Left renal pelvis (tissue), 4 donors: Measurements from ENCODE around the gene STEAP3. TPM values are rescaled to one million over a fixed set of nuclear protein-coding genes. Genes with fewer than 3 reads are reported as not detected.

Experiments used
- DNase-seq, 4 donors: peaks; one replicate each; pipeline ENCODE4 v3.0.0-alpha.2; 2013; ENCODE audit warnings: low read depth in 4 of 4, low spot score in 3 of 4
- polyA plus RNA-seq, 4 donors: library from polyadenylated mRNA; unstranded; fragments of 120-200 nt; gene quantifications; one replicate each; pipeline ENCODE4 v1.2.1, GENCODE V29; 2013; ENCODE audit not compliant: insufficient read length in 4 of 4

Gene STEAP3
- polyA plus RNA-seq, 4 donors, result 1.5 to 1.7 (median 1.6) TPM

GRCh38 chr2:119245076-119245840 is 21.6 kb downstream of the STEAP3 start:
- no peak for DNase-seq

- no peak for DNase-seq
Measured at GRCh38 chr2:119245841-119246230, 22.2 kb downstream of the STEAP3 start.

DNA sequence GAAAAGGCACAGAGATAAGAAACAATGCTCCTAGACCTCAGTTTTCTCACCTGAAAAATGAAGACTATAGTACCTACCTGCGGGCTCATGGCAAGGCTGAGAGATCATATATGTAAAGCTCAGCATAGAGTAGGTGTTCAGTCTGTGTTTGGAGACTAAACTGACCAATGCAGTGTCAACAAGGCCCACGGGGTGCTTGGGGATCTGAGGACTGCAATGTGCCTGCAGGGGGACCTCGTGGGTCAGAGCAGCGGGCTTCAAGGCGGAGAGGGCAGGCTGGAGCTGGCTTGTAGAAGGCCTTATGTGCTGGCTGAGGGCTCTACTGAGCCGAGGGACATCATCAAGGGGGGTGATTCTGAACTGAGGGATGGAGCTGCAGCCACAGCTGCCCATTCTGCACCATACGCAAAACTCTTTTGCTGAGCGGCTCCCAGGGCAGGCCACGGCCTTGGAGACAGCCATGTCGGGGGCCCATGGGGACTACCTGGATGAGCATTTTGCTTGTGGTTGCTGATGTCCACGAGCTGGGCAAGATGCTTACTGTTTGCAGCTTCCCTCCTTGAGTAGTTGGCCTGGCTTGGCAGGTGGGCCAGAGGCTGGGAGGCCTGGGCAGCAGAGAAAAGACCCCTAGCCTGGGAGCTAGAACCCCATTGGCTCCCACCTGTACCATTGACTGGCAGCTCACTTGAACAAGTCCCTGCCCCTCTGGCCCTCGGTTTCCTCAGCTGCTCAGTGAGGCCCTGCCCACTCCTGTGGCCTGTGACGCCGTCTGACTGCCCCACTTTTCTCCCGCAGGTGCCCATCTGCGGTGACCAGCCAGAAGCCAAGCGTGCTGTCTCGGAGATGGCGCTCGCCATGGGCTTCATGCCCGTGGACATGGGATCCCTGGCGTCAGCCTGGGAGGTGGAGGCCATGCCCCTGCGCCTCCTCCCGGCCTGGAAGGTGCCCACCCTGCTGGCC is 23.5 kb downstream of the STEAP3 start:
- no peak for DNase-seq

- no peak for DNase-seq
Measured at GRCh38 chr2:119247844-119248271, 24.2 kb downstream of the STEAP3 start.

- no peak for DNase-seq
Measured at GRCh38 chr2:119248311-119248710, 24.7 kb downstream of the STEAP3 start.

DNA sequence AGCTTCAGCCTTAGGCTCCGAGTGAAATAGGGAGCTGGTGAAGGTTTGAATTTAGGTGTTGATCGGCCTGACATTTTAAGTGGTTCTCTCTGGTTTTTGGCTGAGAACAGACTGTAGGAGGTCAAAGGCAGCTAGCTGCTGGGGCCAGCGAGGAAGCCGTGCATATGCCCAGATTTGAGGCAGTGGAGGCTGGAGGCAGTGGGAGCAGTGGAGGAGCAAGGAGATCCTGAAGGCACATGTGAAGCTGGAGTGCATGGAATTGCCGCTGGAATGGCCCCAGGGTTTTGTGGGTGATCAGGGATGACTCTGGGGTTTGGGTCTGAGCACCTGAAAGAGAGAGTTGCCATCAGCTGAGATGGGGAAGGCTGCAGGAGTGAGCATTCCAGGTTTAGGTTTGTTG is 25.1 kb downstream of the STEAP3 start:
- DNase-seq, result no peak

DNA sequence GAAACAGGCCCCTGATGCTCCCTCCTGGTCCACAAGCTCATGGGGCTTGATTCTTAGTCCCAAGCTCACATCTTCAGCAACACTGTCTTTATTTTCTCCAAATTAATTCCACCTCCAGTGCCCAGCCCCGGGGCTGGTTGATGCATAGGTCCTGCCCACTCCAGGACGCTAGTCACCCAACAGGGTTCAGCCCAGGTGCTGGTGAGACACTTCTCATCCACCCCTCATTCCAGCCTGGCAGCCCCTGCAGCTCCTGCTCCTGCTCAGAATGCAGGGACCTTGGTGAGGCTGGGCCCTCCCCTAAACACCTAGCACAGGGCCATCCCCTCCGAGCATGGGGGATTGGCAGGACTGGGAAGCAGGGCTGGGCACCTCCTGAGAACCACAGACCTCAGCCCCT is 25.7 kb downstream of the STEAP3 start:
- no peak for DNase-seq

GRCh38 chr2:119249855-119250717 is 26.5 kb downstream of the STEAP3 start:
- DNase-seq, result no peak

- no peak for DNase-seq
Measured at GRCh38 chr2:119250718-119251290, 27.2 kb downstream of the STEAP3 start.

GRCh38 chr2:119251652-119252051 is 28.0 kb downstream of the STEAP3 start:
- no peak for DNase-seq

DNA sequence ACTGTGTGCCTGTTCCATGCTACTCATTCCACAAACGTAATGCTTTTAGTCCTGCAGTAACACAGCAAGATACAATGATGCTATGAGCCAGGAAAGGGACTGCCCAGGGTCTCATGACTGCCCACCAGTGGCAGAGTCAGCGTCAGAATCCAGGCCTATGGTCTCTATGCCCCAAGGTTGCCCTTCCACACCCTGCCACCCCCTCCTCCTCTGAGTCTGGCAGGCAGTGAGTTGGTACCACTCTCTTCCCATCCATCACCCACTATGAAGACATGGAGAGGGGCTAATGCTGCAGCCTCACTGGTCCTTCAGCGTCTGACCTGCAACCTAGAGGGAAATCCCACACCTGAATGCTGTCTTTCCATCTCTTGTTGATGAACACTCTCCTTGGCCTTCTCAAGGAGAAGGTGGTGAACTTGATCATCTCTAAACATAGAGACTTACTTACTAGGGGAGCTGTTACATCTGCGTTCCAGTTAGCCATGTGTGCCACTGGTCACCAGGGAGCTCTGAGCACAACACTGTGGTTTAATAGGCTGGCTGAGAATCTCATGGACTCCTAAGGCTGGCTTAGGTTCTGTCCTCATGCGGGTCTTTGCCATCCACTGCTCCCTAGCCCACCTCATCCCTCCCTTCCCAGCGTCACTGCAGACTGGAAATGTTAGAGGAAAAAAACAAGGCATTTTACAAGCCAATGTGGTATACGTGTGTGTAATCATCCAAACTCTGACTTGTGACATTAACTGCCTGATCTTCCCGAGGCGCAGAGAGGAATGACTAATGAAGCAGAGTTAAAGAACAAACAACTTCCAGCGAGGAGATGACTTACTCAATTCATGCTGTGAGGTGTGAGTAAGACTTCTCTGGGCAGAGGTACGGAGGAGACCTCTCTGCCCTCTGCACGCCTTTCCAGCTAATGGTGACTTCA is 28.8 kb downstream of the STEAP3 start:
- no peak for DNase-seq

DNA sequence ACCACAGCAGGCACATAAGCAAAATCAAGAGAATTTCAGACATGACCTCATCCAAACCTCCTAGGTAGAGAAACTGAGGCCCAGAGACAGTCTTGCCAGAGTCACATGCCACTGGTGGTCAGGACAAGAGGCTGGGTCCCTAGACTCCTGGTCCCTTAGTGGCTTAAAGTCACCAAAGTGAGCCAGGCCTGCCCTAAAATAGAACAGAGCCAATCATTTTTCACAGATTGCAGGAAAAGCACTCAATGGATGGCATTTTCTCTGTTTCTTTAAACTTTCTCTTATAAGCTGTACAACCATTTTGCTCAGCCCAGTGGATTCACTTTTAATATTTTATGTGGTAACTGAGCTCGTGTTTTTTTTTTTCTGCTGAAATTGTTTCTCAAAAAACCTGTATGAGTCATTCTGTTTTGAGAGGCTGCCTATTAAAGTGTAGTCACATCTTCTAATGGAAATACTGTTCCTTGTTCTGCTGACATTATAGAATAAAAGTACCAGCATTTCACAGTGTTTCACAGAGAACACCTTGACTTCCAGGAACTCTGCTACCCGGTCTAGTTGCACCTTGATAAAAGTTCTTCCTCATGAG is 29.6 kb downstream of the STEAP3 start:
- no peak for DNase-seq

DNA sequence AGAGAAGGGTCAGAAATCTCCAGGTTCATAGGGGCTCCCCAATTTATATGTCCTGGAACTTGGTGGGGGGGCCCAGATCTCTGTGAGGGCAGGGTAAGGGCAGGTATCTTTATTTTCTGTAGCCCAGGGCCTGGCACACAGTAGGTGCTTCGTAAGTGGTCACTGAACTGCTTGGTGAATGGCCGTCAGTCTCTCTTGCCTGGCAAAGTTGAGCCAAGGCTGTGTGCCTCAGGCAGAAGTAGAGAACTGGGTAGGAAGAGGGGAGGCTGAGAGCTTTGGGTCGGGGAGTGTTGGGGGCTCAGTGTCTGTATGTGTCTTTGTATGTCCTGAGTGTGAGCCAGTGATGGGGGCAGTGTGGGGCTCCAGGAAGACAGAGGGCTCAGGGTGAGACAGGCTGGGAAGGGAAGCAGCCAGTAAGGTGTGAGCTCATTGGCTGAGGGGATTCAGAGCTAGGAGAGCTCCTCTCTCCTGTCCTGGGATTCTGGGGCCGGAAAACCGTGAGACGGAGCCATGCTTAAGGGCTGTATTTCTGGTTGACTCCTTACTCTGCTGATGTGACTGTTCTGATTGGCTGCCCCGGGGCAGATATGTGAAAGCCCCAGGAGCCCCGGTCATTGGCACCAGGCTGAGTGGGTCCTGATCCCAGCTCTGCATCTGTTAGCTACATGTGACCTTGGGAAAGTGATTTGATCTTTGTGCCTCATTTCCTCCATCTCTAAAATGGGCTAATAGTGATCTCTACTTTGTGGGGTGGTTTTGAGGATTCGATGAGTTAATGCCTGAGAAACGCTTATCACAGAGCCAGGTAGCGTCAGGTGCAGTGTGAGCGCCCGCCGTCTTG is 30.3 kb downstream of the STEAP3 start:
- no peak for DNase-seq

DNA sequence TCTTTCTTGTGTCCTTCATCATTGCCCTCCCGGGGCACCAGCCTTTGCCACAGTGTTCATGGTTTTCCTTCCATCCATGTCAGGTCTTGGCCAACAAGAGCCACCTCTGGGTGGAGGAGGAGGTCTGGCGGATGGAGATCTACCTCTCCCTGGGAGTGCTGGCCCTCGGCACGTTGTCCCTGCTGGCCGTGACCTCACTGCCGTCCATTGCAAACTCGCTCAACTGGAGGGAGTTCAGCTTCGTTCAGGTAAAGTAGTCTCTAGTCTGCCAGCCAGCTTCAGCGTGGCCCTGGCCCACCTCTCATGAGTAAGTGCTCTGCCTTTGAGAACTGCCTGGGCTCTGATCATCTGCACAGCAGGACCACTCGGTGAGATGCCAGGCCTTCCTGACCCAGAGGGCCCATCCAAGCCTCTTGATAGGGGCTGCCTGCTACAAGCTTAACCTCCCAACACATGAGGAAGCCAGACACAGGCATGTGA is 31.0 kb downstream of the STEAP3 start:
- no peak for DNase-seq

- peak in 1 of 4 donors; percentile 21 for DNase-seq
Measured at GRCh38 chr2:119255760-119256581, 32.3 kb downstream of the STEAP3 start.

DNA sequence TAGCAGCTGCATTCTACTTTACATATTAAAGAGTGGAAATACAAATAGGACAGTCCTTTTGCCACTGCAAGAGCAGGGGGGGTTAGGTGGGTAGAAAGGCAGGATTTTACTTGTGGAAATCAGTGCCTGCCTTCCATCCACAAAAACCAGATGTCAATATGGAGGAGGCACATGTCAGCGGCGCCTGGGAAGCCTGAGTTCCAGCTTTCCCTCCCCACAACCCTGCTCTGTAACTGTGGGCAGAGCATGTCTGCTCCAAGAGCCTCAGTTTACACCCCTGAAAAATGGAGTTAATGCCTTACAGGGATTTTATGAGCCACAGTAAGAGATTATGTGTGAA is 32.9 kb downstream of the STEAP3 start:
- no peak for DNase-seq

DNA sequence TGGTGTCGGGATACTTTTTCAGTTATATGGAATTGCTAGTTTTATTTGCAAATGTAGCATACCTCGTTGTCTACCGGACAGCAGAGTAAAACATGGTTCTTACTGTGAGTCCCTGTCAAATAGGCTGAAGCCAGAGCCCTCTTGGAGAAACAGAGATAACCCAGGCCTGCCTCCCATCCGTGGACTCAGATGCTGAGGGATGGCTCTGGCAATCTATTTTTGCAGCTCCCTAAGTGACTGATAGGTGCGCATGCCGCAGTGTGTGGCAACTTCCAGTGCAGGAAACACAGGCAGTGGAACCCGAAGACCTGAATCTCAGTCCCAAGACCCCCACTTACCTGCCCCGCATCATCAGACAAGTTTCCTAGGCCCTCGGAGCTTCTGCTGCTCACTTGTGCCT is 33.6 kb downstream of the STEAP3 start:
- no peak for DNase-seq
